Epithelial cell of proximal tubule (primary cell): ENCODE data around the gene HSF2. TPM values are rescaled to one million over a fixed set of nuclear protein-coding genes. Genes with fewer than 3 reads are reported as not detected.

Experiments
- DNase-seq: peaks from one replicate; pipeline ENCODE4 v3.0.0-alpha.2; 2011; ENCODE audit warnings: low read depth
- H3K4me3 ChIP-seq: 2 replicates; pipeline ENCODE4 v1.5.1; 2011; ENCODE audit warnings: low read depth, mild to moderate bottlenecking, low read length
- total RNA-seq: library from RNA; depleted of rRNA; stranded (reverse); fragments of >200 nt; gene quantifications from 2 replicates; pipeline ENCODE4 v1.2.3, GENCODE V29; 2015
- TF ChIP-seq, protein P1 (sequence below): conservative IDR thresholded peaks from 2 replicates; pipeline ENCODE4 v1.5.1; 2012; ENCODE audit warnings: low read depth, mild to moderate bottlenecking, low read length

Gene HSF2
- total RNA-seq, 1 donor from 2014 or later: 17.1 TPM

DNA sequence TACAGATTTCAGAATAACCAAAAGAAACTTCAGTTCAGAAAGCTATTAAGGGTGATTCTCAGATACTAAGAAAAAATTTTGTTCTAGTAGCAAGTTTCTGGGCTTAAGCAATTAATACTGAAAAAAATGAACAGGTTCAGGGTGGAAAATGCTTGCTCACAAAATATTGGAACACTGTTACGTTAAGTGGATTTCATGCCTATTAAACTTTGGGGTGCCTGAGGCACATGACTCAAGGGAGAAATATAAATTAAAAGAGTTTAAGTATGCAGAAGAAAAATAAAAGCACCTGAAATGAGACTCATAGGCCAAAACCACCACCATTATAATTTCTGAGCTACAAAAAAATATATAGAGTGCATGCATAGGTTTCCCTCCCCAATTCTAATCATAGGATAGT is 32.3 kb upstream of the HSF2 start:
- no peak overlapping the region for H3K4me3 ChIP-seq
- no peak for DNase-seq
- TF ChIP-seq, protein P1, sequence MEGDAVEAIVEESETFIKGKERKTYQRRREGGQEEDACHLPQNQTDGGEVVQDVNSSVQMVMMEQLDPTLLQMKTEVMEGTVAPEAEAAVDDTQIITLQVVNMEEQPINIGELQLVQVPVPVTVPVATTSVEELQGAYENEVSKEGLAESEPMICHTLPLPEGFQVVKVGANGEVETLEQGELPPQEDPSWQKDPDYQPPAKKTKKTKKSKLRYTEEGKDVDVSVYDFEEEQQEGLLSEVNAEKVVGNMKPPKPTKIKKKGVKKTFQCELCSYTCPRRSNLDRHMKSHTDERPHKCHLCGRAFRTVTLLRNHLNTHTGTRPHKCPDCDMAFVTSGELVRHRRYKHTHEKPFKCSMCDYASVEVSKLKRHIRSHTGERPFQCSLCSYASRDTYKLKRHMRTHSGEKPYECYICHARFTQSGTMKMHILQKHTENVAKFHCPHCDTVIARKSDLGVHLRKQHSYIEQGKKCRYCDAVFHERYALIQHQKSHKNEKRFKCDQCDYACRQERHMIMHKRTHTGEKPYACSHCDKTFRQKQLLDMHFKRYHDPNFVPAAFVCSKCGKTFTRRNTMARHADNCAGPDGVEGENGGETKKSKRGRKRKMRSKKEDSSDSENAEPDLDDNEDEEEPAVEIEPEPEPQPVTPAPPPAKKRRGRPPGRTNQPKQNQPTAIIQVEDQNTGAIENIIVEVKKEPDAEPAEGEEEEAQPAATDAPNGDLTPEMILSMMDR: no peak

DNA sequence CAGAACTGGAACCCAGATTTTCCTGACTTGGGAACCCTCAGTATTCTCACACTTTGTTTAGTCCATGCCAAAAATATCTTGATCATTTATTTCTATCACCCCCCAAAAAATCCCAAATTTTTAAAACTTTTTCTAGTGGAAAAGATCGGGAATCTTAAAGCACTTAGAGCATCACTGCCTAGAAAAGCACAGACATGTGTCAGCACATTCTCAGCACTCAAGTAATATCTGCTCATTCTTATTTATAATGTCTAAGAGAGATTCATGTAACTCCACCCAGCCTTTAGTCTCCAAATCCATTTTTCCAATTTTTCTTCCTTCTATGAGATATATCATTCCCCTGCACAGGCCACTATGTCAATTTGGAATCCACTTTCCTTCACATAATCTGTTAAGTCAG is 29.9 kb upstream of the HSF2 start:
- H3K4me3 ChIP-seq: no peak overlapping the region
- no peak for DNase-seq
- TF ChIP-seq, protein P1: no peak

DNA sequence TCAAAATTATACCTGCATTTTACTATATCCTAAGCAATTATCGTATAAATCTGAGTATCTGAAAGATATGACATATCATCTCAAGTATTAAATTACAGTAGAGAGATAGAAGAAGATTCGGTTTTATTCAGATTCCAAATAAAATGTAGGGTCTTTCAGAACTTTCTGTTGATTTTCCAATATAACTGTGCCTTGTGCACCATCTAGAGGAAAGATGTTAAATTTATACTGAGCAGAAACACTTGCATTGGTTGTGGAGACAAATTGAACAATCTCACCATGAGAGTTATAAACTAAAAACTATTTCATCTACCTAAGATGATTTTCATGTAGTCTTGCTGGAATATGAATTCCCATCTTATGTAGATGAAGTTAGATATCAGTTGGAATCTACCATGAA is 26.8 kb upstream of the HSF2 start:
- TF ChIP-seq, protein P1: peak; percentile 44
- no peak for DNase-seq
- H3K4me3 ChIP-seq: no peak overlapping the region

DNA sequence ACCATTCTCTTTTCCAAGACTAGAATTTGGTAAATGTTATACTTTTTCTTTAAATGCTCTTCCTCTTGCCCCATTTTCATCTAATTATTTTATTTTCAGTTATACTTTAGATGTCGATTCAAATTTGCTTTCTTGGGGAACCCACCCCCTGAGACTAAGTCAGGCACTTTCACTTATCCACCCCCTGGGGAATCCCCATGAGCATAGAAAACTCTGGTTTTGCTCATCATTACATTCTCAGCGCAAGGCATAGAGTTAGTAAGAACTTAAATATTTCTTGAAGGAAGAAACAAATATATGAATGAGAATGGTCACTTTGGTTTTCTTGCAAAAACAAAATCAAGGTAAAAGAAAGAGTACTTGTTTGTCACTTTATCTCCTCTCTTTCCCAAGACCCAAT is 25.1 kb upstream of the HSF2 start:
- no peak for DNase-seq
- TF ChIP-seq, protein P1: no peak
- no peak overlapping the region for H3K4me3 ChIP-seq

DNA sequence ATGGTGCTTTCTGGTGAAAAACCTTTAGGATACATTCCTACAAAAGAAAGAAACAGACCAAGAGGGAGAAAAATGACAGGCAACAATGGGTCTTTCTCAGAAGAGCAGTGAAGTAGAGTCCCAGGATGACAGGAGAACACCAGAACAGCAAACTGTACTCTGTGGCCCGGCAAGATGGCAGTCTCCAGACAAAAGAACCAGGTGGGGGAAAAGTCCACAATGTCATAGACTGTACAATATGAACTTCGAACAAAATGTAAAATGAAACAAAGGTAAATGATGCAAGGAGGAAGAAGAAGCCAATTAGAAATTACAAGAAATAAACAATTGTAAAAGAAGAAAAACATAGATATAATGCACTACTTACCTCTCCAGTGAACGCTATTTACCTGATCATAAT is 23.2 kb upstream of the HSF2 start:
- no peak overlapping the region for H3K4me3 ChIP-seq
- DNase-seq: no peak
- TF ChIP-seq, protein P1: no peak

DNA sequence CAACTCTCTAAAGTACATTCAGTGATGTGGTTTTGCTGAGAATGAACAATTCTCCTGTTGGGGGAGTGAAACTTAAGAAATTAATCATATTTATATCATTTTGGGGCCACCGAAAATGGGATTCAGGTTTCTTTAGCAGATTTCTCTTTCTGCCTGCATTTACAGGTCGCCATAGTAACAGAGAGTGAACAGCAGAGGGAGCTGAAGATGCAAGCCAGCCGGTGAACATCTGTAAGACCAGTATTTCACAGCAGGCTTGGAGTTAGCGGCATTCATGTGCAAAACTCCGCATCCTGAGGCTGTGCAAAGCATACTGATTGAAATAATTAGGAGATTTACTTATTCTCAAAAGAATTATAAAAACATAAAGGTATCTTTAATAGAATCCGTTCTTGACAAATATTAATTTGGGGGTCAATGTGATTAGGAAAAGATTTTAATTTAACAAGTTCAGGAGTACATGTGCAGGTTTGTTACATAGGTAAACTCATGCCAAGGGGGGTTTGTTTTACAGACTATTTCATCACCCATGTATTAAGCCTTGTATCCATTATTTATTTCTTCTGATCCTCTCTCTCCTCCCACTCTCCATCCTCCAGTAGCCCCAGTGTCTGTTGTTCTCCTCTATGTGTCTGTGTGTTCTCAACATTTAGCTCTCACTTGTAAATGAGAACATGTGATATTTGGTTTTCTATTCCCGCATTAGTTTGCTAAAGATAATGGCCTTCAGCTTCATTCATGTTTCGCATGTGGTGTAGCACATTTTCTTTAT is 17.8 kb upstream of the HSF2 start:
- no peak for DNase-seq
- TF ChIP-seq, protein P1: peak; percentile 85
- no peak overlapping the region for H3K4me3 ChIP-seq
